B cell (primary cell): ENCODE results near the gene PLEKHA5.

Experiments used
- CTCF ChIP-seq: fragments of 200-600 bp; IDR thresholded peaks from one replicate; pipeline ENCODE4 v1.8.0; 2022; ENCODE audit warnings: antibody characterized with exemption, mild to moderate bottlenecking
- EZH2 ChIP-seq: IDR thresholded peaks from 2 replicates; pipeline ENCODE4 v1.6.1; 2012; ENCODE audit warnings: borderline replicate concordance, low read depth, mild to moderate bottlenecking, moderate library complexity, low read length; ENCODE audit not compliant: insufficient read depth, poor library complexity, severe bottlenecking

- TF ChIP-seq CTCF (no peak), EZH2 (no peak)
Observed at GRCh38 chr12:19412844-19413243, 283.3 kb downstream of the PLEKHA5 start.
